DOHH2 (cell line): ENCODE measurements around the gene IL25.

Source experiments
- EZH2phosphoT487 ChIP-seq: fragments of 200-600 bp; sonication (generic); IDR thresholded peaks from 2 replicates; pipeline ENCODE4 v1.6.1; 2017; ENCODE audit warnings: borderline replicate concordance, mild to moderate bottlenecking, antibody characterized with exemption, low read length, moderate library complexity, mixed read lengths
- TF ChIP-seq, protein P1 (sequence below): fragments of 200-600 bp; sonication (generic); IDR thresholded peaks from one replicate; pipeline ENCODE4 v1.5.1; 2014; ENCODE audit warnings: antibody characterized with exemption, mild to moderate bottlenecking, low read depth, low read length; ENCODE audit not compliant: poor library complexity, severe bottlenecking

DNA sequence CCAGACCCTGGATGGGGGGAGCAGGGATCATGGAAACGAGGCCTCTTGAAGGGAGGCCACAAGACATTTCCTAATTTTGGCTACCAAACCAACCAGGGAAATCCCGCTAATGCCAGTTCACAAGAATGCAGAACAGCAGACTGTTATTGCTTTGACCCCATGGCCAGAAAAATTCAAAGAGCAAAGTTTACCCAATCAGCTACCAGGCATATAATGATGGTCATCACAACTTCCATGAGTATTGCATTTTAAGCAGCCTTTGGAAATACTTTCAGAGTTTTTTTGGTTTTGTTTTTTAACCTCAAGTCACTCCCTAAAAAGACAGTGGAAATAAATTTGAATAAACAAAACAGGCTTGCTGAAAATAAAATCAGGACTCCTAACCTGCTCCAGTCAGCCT, at the start of gene IL25:
- TF ChIP-seq, protein P1, sequence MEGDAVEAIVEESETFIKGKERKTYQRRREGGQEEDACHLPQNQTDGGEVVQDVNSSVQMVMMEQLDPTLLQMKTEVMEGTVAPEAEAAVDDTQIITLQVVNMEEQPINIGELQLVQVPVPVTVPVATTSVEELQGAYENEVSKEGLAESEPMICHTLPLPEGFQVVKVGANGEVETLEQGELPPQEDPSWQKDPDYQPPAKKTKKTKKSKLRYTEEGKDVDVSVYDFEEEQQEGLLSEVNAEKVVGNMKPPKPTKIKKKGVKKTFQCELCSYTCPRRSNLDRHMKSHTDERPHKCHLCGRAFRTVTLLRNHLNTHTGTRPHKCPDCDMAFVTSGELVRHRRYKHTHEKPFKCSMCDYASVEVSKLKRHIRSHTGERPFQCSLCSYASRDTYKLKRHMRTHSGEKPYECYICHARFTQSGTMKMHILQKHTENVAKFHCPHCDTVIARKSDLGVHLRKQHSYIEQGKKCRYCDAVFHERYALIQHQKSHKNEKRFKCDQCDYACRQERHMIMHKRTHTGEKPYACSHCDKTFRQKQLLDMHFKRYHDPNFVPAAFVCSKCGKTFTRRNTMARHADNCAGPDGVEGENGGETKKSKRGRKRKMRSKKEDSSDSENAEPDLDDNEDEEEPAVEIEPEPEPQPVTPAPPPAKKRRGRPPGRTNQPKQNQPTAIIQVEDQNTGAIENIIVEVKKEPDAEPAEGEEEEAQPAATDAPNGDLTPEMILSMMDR: no peak
- TF ChIP-seq EZH2phosphoT487: no peak
